NCI-H1092 (cell line): ENCODE results near the gene FBXO5.
A peak's percentile ranks its signal among the peaks of the same experiment; 100 is the strongest.
"Not testable (repeated sequence)": the region's sequence is repeated elsewhere in the genome, so short reads cannot be mapped to it uniquely, and the experiment has no call there.

Experiments used
- DNase-seq: peaks from one replicate; lab custom pipeline; 2025; lab: John Stamatoyannopoulos, UW

The FBXO5 gene, protein sequence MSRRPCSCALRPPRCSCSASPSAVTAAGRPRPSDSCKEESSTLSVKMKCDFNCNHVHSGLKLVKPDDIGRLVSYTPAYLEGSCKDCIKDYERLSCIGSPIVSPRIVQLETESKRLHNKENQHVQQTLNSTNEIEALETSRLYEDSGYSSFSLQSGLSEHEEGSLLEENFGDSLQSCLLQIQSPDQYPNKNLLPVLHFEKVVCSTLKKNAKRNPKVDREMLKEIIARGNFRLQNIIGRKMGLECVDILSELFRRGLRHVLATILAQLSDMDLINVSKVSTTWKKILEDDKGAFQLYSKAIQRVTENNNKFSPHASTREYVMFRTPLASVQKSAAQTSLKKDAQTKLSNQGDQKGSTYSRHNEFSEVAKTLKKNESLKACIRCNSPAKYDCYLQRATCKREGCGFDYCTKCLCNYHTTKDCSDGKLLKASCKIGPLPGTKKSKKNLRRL

DNA sequence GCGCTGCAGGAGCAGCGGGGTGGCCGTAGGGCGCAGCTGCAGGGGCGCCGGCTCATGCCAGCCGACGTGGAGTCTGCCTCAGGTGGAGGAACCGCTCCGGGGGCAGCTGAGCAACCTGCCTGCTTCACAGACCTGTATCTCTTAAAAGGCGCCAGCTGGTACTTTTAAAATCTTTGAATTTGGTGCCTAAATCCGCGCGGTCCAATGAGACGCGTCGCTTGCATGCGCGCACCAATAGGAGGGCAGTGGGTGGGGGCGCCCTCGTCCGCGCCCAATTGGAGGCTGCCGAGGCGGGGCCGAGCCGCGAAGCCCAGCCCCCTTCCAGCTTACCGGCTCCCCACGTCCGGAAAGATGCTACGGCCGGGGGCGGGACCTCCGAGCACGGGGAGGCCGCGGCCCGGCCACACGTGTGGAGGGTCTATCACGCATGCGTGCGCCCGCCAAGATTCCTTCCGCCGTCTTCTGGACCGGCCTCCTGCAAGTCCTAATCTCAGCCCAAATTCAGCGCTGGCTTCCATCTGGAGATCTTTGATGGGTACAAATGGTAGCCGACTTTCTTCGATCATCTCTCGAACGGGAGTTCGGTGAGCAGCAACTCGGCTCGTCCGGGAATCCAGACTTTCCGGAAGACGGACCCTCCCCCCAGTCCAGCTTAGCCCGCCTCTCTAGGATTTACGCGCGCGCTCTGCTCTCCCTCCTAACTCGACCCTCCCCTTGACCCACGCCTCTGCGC, at the start of gene FBXO5:
Gene FBXO5 (minus strand): TSS at position 138 of the 733 bp plus-strand sequence. CDS start 82 bp downstream, at position 56.
- peak; percentile 98 for DNase-seq

DNA sequence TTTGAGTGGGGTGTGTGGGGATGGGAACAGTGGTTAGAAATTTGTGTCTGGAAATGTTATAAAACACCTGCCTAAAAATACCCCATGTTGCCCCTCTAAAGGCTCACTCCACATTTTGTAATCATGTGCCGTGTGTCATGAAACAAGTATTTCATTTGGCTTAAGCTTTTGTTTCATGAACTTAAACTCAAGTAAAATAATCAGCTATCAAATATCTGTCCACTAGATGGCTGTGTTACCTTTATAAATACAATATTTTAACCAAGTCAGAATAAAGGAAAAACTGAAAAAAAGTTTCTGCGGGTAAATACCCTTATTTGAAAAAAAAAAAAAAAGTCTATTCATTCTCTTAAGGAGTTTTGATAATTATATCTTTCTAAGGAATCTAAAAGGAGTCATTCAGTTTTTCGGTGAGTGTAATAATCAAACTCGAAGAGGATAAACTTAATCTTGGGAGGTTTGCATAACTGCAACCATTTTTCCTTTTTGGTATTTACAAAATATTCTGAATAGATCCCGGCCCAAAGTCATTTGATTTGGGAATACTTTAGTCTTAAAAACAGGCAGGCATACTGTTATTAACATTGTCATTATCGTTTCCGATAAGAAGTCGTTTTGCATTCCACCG, 49.5 kb upstream of the FBXO5 start:
- no peak for DNase-seq

DNA sequence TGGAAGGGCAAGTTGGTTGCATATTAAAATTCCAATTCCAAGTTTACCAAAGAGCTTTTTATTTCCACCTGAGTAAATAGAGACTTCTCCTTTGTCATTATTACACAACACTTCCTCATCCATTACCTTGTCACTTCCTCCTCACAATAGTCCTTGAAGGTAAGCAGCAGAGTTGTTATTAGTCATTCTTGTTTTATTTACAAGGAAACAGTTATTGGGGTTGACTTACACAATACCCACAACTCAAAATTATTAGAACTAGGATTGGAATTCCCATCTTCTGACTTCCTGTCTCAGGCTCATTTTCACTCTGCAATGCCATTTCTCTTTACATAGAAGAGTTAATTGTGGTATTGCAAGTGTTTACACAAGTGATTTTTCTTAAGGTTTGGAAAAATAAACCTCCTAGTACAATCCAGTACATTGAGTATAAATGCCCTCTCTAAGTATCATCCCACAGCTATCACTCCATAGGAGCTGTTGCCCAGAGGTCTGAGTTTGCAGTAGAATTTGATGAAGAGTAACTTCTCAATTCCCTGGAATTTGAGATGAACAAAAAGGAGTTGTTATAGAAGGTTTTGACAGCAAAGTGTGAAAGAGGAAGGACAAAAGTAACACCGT, 48.6 kb upstream of the FBXO5 start:
- no peak for DNase-seq

DNA sequence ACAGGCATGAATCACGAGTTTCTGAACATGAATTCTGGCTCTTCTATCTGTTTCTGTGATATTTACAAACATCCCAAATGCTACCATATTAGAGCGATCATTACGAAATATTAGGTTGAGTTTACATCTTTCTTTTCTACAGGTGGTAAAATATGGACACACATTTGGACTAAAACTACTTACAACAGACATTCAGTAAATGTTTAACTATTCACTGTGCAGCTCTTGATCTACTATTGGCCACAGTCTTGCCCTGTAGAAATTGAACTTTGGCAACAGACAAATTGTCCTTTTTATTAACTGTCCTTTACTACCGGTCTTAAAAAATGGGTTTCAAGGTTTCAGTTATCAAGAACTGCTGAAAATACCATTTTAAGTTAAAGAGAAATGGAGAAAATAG, 46.1 kb upstream of the FBXO5 start:
- DNase-seq = no peak

- no peak for DNase-seq
Observed at GRCh38 chr6:153028286-153028685, 45.4 kb upstream of the FBXO5 start.

DNA sequence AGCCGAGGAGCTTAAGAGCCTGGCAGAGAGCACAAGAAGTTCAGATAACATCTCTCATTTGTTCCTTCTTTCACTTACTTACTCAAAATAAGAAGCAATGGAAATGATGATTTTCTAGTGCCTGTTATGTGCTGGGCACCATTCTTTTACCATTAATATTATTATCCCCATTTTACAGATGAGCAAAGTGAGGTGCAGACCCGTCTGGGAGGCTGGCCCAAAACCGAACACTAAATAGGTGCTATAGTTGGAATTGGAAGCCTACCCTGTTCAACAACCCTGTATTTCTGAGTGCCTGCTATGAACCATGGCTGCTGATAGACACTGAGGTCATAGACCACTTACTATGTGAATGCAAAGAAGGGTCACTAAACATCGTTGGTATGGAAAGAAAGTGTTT, 44.6 kb upstream of the FBXO5 start:
- DNase-seq = no peak

DNA sequence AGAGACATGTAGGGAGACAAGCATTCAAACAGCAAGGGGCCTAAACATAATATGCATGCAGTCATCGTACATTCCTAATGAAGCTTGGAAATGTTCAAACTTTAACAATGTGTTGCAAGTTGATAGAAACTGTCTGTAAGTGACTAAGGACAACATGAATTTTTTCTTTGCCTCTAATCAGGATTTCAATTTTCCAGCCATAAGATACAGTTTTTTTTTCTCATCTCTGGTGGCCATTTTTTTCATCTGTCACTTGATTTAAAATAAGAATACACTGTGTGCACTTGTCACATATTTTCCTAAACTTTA, 41.8 kb upstream of the FBXO5 start:
- no peak for DNase-seq

DNA sequence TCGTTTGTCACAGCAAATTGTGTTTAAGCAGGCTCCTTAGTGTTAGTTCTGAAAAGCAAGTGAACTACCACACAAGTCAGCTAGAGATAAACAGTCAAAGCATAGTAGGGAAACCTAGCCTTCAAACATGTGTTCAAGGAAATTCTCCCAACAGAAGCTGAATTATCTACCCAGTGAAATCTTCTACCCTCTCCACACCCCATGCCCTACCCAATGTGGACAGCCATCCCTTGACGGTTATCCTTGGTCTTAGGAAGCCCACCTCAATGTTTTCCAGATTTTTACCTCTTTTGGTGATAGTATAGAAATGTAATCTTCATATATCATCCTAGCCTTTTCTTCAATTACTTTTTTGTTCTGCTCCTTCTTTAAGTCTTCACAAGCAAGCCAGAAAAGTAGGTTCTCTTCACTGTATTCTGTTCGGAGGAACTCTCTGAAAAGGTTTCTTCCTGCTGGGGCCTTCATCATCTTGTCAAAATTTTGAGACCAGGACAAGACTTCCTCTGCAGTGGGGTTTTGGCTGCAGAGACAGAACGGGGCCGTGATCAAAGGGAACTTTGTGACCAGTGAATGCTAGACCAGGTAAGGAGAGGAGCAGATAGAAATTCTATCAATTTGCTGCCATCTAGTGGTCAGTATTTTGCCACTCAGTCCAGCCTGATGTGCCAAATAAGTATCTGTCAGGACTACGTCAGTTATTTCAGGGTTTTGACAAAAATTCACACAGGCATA, 41.3 kb upstream of the FBXO5 start:
- DNase-seq = peak; percentile 38

DNA sequence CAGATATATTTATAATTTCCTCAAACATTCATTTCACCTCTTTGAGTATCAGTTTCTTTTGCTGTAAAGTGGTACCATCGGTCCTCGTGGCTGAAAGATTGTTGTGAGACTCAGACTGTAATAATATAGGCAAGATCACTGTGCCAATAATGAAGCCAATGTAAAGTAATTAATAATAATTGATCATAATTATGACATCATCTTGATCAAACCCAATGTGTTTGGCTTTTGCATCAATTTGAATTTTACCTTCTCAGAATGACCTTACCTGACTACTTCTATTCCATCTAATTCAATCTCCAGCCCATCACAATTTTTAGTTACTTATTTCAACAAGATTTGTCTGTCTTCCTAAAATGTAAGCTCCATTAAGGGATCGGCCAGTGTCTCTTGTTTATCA, 35.5 kb upstream of the FBXO5 start:
- DNase-seq = no peak

DNA sequence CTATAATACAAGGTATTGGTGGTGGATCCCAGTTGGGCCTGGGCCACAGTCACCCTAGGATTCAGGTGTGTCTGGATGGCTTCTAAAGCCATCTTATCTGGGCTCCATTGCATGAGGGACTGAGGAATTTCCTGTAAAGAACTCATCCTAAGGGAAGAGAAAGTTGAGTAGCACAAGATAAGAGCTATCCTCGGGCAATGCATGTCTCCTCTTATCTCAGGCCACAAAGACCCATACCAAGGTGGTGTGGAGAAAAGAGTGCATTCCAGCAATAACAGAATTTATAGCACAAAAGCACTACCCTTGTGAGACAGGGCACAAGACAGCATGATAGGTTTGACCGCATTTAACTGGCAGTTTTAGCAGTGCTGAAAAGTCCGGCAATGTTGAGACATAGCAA, 34.0 kb upstream of the FBXO5 start:
- DNase-seq = no peak

DNA sequence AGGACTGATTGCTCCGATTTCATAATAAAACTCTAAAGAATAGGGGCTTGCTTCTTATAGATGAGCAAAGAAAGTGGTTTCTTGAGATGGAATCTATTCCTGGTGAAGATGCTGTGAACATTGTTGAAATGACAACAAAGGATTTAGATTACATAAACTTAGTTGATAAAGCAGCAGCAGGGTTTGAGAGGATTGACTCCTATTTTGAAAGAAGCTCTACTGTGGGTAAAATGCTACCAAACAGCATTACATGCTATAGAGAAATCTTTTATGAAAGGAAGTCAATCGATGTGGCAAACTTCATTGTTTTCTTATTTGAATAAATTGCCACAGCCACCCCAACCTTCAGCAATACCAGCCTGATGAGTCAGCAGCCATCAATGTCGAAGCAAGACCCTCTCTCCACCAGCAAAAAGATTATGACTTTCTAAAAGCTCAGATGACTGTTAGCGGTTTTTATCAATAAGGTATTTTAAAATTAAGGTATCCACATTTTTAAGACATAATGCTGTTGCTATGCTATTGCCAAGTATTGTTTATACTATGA, 32.3 kb upstream of the FBXO5 start:
- DNase-seq = no peak

- DNase-seq = no peak
Observed at GRCh38 chr6:153013438-153013837, 30.6 kb upstream of the FBXO5 start.

DNA sequence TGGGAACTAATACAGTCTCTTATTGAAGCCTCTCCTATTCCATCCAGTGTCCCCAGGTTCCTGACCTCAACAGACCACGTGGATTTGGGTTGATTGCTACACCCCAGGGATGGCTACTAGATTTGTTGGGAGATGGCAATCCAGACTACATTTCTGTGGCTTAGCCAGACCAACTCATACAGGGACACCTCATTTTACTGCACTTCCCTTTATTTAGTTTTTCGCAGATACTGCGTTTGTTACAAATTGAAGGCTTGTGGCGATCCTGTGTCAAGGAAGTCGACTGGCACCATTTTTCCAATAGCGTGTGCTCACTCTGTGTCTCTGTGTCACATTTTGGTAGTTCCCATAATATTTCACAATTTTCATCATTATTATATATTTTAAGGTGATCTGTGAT, 30.0 kb upstream of the FBXO5 start:
- DNase-seq = no peak

DNA sequence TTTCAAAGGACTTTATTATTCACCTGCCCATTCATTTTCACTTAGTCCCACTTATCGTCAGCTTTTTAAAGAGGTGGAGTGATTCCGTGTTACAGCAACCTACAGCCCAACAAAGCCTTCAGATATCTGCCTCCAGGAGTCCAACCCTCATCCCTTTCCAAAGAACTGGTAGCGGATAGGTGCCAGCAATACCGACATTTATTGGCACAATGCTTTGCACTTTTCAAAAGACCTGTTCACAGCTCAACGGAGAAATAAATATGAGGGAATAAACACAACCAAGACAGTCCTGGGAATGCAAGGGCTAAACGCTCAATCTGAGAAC, 20.5 kb upstream of the FBXO5 start:
- DNase-seq = no peak

- peak; percentile 96 for DNase-seq
Observed at GRCh38 chr6:153002613-153003365, 19.9 kb upstream of the FBXO5 start, which contains the start of gene MTRF1L. Gene MTRF1L (minus strand): TSS chr6:153002709. CDS start chr6:153002685, 24 bp downstream.

DNA sequence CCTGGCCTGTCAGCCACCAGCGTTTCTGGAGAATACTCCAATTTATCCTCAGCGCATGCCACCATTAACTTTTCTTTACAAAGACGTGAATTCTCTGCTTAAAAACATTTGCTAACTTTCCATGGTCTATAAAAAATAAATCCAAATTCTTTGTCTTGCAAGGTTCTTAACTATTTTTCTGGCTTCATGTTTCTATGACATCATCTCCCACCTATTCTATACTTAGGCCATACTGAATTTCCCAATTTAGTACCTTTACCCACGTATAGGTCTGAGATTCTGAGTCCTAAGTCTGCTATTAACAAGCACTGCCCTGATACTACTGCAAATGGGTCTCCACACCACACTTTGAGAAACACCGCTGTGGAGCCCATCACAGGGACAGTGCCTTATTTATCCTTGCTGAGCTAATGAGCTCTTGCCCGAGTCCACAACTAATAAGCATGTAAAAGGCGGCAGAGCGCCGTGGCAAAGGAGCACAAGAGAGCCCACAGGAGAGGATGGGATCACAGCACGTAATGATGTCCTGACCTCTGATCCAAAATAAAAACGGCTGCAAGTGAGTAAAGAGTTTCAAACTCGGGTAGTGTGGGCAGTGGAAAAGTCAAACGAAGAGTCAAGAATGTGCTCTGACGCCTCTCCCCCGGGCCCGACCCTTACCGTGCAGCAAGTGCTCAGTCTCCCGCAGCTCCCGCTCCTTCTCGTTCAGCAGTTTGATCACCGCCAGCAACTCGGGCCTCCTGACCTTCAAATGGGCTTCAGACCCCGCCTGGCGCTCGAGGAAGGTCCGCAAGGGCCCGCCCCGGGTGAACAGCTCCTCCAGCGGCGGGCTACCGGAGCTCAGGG, 19.1 kb upstream of the FBXO5 start:
- DNase-seq = no peak

- DNase-seq = not testable (repeated sequence)
Observed at GRCh38 chr6:153000790-153001189, 17.9 kb upstream of the FBXO5 start.

GRCh38 chr6:153000243-153000642, 17.4 kb upstream of the FBXO5 start:
- no peak for DNase-seq

DNA sequence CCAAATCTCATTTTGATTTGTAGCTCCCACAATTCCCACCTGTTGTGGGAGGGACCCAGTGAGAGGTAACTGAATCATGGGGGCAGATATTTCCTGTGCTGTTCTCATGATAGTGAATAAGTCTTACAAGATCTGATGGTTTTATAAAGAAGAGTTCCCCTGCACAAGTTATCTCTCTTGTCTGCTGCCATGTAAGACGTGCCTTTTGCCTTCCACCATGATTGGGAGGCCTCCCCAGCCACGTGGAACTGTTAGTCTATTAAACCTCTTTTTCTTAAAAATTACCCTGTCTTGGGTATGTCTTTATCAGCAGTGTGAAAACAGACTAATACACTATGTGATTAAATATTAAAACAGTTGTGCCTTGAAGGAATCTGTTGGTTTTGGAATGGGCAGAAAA, 16.7 kb upstream of the FBXO5 start:
- DNase-seq = not testable (repeated sequence)

DNA sequence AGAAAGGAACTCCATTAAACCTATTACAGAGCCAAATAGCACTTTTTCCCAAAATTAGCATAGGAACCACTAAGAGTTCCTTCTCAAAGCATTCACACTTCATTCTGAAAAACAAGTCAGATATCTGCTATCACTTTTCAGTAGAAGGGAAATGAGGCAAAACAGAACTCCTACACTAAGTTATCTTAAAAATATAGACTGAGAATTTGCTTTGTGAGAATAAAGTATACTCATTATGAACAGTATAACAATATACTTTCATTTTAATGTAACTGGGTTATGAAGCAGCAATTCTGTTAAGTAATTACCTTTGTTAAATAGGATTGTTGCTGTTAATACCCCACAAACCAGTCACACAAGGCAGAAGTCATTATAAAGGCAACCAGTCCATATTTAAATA, 11.0 kb upstream of the FBXO5 start:
- no peak for DNase-seq
